CD14-positive monocyte (primary cell): ENCODE results near the gene SPG7. TPM values are rescaled to one million over a fixed set of nuclear protein-coding genes. Genes with fewer than 3 reads are reported as not detected.

Experiments
- DNase-seq, 3 donors: peaks; one replicate each; pipeline ENCODE4 v3.0.0-alpha.2; 2011 to 2022
- H2AFZ ChIP-seq: 2 replicates; pipeline ENCODE4 v1.6.0; 2012; ENCODE audit warnings: mild to moderate bottlenecking, low read depth, low read length, inconsistent platforms; ENCODE audit not compliant: insufficient read depth, poor library complexity, severe bottlenecking
- H3K27ac ChIP-seq, 2 donors: 1 replicate in 1 of 2; 2 replicates in 1 of 2; pipeline ENCODE4 v1.5.1; 2012 to 2013; ENCODE audit warnings: low read length in 2 of 2, control low read depth in 1 of 2, inconsistent platforms in 1 of 2, low read depth in 1 of 2, mild to moderate bottlenecking in 1 of 2
- H3K27me3 ChIP-seq, 2 donors: one replicate each; pipeline versions ENCODE4 v1.6.0 to v1.6.1; 2011 to 2013; ENCODE audit warnings: low read length in 2 of 2; ENCODE audit not compliant: control insufficient read depth in 2 of 2, insufficient read depth in 2 of 2
- H3K36me3 ChIP-seq, 2 donors: replicated peaks in 1 of 2; 1 replicate in 1 of 2; 2 replicates in 1 of 2; pipeline versions ENCODE4 v1.5.1 to v1.6.1; 2012 to 2013; ENCODE audit warnings: low read length in 2 of 2, control low read depth in 1 of 2, inconsistent platforms in 1 of 2, mild to moderate bottlenecking in 1 of 2; ENCODE audit not compliant: insufficient read depth in 2 of 2, control insufficient read depth in 1 of 2
- H3K4me1 ChIP-seq, 2 donors: 1 replicate in 1 of 2; 2 replicates in 1 of 2; pipeline versions ENCODE4 v1.5.1 to v1.6.1; 2012 to 2013; ENCODE audit warnings: low read length in 2 of 2, control low read depth in 1 of 2, inconsistent platforms in 1 of 2, mild to moderate bottlenecking in 1 of 2, moderate library complexity in 1 of 2; ENCODE audit not compliant: insufficient read depth in 2 of 2, control insufficient read depth in 1 of 2
- H3K4me2 ChIP-seq: replicated peaks from 2 replicates; pipeline ENCODE3; 2012; ENCODE audit warnings: low read length, moderate library complexity, mild to moderate bottlenecking; ENCODE audit not compliant: poor library complexity, severe bottlenecking; ENCODE audit errors: extremely low read depth
- H3K4me3 ChIP-seq, 3 experiments: fragments of 200-600 bp in 1 of 3; sonication (generic) in 1 of 3; replicated peaks in 1 of 3; 1 replicate in 2 of 3; 2 replicates in 1 of 3; pipeline ENCODE4 v1.5.1; 2011 to 2013; ENCODE audit warnings: low read length in 3 of 3, mild to moderate bottlenecking in 3 of 3, control low read depth in 2 of 3, low read depth in 2 of 3, inconsistent platforms in 1 of 3, moderate library complexity in 1 of 3
- H3K79me2 ChIP-seq: 2 replicates; pipeline ENCODE4 v1.6.0; 2012; ENCODE audit warnings: mild to moderate bottlenecking, control low read depth, inconsistent platforms, low read length, moderate library complexity; ENCODE audit not compliant: insufficient read depth
- H3K9ac ChIP-seq: 2 replicates; pipeline ENCODE4 v1.6.0; 2017; ENCODE audit warnings: low read length, mild to moderate bottlenecking; ENCODE audit not compliant: insufficient read depth, poor library complexity, severe bottlenecking
- H3K9me3 ChIP-seq, 2 donors: replicated peaks in 1 of 2; 1 replicate in 1 of 2; 2 replicates in 1 of 2; pipeline versions ENCODE4 v1.5.1 to v1.6.1; 2012 to 2013; ENCODE audit warnings: low read length in 2 of 2, control low read depth in 1 of 2; ENCODE audit not compliant: control insufficient read depth in 1 of 2, insufficient read depth in 1 of 2
- H4K20me1 ChIP-seq: 2 replicates; pipeline ENCODE4 v1.6.0; 2012; ENCODE audit warnings: mild to moderate bottlenecking, low read length, control low read depth, moderate library complexity; ENCODE audit not compliant: insufficient read depth
- H3K27ac Mint-ChIP-seq, 7 donors: one replicate each; pipeline ENCODE4 v1.8.0; 2020; ENCODE audit warnings: mild to moderate bottlenecking in 7 of 7, mixed read lengths in 7 of 7, moderate library complexity in 6 of 7, inconsistent platforms in 2 of 7
- H3K27me3 Mint-ChIP-seq, 3 donors: one replicate each; pipeline ENCODE4 v1.8.0; 2021 to 2022; ENCODE audit warnings: low read depth in 3 of 3, mild to moderate bottlenecking in 3 of 3, mixed read lengths in 3 of 3, moderate library complexity in 3 of 3, inconsistent platforms in 1 of 3
- H3K36me3 Mint-ChIP-seq, 2 donors: one replicate each; pipeline ENCODE4 v1.8.0; 2020; ENCODE audit warnings: mixed read lengths in 2 of 2, inconsistent platforms in 1 of 2, mild to moderate bottlenecking in 1 of 2
- H3K4me1 Mint-ChIP-seq: one replicate; pipeline ENCODE4 v1.8.0; 2020; ENCODE audit warnings: mild to moderate bottlenecking, mixed read lengths
- H3K4me3 Mint-ChIP-seq, 2 donors: one replicate each; pipeline ENCODE4 v1.8.0; 2020; ENCODE audit warnings: mild to moderate bottlenecking in 2 of 2, mixed read lengths in 2 of 2, moderate library complexity in 1 of 2
- H3K9me3 Mint-ChIP-seq, 7 donors: one replicate each; pipeline ENCODE4 v1.8.0; 2020 to 2022; ENCODE audit warnings: mixed read lengths in 7 of 7, mild to moderate bottlenecking in 6 of 7, moderate library complexity in 6 of 7, inconsistent platforms in 2 of 7
- CTCF ChIP-seq: fragments of 200-600 bp; IDR thresholded peaks from one replicate; pipeline ENCODE4 v1.8.0; 2022; ENCODE audit warnings: antibody characterized with exemption, mild to moderate bottlenecking
- WGBS: methylation state at CpG from one replicate; pipeline ENCODE4 v1.1.5; 2013; ENCODE audit warnings: missing lambda C conversion rate; ENCODE audit not compliant: insufficient coverage; 5-methylcytosine and 5-hydroxymethylcytosine counted together
- intact Hi-C, 2 donors: fragments of 100-400 bp; cut with micrococcal nuclease; formaldehyde crosslinking; loops; one replicate each; pipeline versions ENCODE4 v1.15.0 to v1.15.1; 2023
- polyA plus RNA-seq, 3 donors: library from polyadenylated mRNA; depleted of rRNA in 1 of 3; unstranded in 2 of 3; stranded (reverse) in 1 of 3; fragments of 300-500 nt in 2 of 3; fragments of >200 nt in 1 of 3; fragmentation: Illumina TruSeq in 2 of 3; gene quantifications; 1 replicate in 2 of 3; 2 replicates in 1 of 3; pipeline ENCODE4 v1.2.3, GENCODE V29; 2012 to 2021

SPG7 gene
- polyA plus RNA-seq, 3 donors: 30.3 to 120 (median 34.4) TPM

DNA sequence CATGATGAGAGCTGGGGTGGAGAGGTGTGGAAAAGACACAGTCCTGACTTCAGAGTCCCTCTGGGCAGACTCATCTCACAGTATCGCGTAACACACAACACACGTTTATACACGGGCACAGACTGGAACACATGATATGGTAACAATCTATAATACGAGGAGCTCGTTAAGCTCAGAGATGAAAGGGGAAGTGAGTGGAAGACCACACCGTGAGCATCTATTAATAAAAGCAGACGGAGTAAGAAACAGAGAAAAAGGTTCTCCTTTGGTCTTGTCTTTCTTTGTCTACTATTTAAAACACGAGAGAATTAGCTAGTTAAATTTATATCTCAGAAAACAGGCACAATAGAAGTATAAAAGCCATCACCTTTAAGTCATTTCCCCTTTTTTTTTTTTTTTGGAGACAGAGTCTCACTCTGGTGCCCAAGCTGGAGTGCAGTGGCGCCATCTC is 31.4 kb upstream of the SPG7 start:
- peak overlapping the region; percentile 33 for H3K4me2 ChIP-seq
- peaks cover 100% of the 10 kb centered on the region for H4K20me1 ChIP-seq
- no peaks in the 10 kb centered on the region for H3K36me3 ChIP-seq
- no peak overlapping the region for H3K9ac ChIP-seq
- H3K9me3 ChIP-seq: no peaks in the 10 kb centered on the region
- no peak overlapping the region for H2AFZ ChIP-seq
- Mint-ChIP-seq H3K4me3 (peak overlapping the region in 1 of 2 donors; percentile 65), H3K27ac (peak overlapping the region; percentile 64 to 83 (median 74)), H3K36me3 (peaks cover 13 to 27% of the 10 kb centered on the region in 2 donors), H3K9me3 (peaks cover 0 to 2% (median 0%) of the 10 kb centered on the region in 7 donors), H3K27me3 (no peaks in the 10 kb centered on the region), H3K4me1 (peaks cover 86% of the 10 kb centered on the region)
- TF ChIP-seq CTCF: no peak
- H3K27ac ChIP-seq: peak overlapping the region in 1 of 2 donors; percentile 60
- DNase-seq: peak in 2 of 3 donors; percentile 36 to 38
- H3K79me2 ChIP-seq: peaks cover 100% of the 10 kb centered on the region
- intact Hi-C loops: no loop called here
- H3K4me1 ChIP-seq: peaks cover 56 to 83% of the 10 kb centered on the region in 2 donors
- H3K27me3 ChIP-seq: no peaks in the 10 kb centered on the region
- WGBS: no CpG with 5 or more reads among the region's 10 CpGs
- no peak overlapping the region for H3K4me3 ChIP-seq

DNA sequence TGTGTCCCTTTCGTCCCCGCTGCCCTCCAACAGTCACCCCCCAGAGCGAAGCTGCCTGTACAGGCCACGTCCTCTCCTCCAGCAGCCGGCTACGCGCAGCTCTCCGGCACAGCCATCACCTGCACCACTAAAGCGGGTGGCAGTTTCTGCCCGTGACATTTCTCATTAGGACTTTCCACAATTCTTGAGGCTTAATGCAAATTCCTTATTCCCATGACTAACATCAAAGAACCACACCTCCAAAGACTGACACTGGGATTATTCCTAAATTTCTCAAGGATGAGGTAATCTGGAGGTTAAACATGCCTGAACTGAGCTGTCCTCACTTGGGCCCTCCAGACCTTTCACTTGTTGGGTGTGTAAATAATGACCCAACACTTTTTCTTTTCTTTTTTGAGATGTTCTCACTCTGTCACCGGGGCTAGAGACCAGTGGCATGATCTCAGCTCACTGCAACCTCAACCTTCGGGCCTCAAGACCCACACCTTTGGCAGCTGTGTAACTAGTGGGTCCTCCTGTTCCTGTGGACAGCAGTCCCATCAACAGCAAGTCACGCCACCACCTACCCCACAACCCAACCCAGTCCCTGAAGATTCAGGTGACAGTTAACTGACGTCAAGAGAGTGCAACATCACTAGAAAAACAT is 29.5 kb upstream of the SPG7 start:
- no peak overlapping the region for H3K4me2 ChIP-seq
- peak overlapping the region in 5 of 7 donors; percentile 24 to 81 (median 66) for H3K27ac Mint-ChIP-seq
- H3K27me3 ChIP-seq: no peaks in the 10 kb centered on the region
- H3K9me3 Mint-ChIP-seq: peaks cover 0 to 2% (median 0%) of the 10 kb centered on the region in 7 donors
- H3K9ac ChIP-seq: no peak overlapping the region
- no peak overlapping the region for H3K4me3 Mint-ChIP-seq
- H3K36me3 ChIP-seq: no peaks in the 10 kb centered on the region
- 92% methylated on average over 9 of the region's 14 CpGs for WGBS
- intact Hi-C loops: no loop called here
- peak overlapping the region in 1 of 2 donors; percentile 5 for H3K27ac ChIP-seq
- peaks cover 100% of the 10 kb centered on the region for H3K79me2 ChIP-seq
- H3K36me3 Mint-ChIP-seq: peaks cover 26 to 39% of the 10 kb centered on the region in 2 donors
- TF ChIP-seq CTCF: no peak
- peaks cover 86% of the 10 kb centered on the region for H3K4me1 Mint-ChIP-seq
- H3K4me1 ChIP-seq: peaks cover 56 to 83% of the 10 kb centered on the region in 2 donors
- no peak overlapping the region for H3K4me3 ChIP-seq
- H2AFZ ChIP-seq: no peak overlapping the region
- DNase-seq: peak in 1 of 3 donors; percentile 47
- H3K27me3 Mint-ChIP-seq: no peaks in the 10 kb centered on the region
- peaks cover 100% of the 10 kb centered on the region for H4K20me1 ChIP-seq
- no peaks in the 10 kb centered on the region for H3K9me3 ChIP-seq
